Measurements from ENCODE around the gene KSR2. TPM values are rescaled to one million over a fixed set of nuclear protein-coding genes. Genes with fewer than 3 reads are reported as not detected.
"Not testable (repeated sequence)": the region's sequence is repeated elsewhere in the genome, so short reads cannot be mapped to it uniquely, and the experiment has no call there.

The KSR2 gene
- total RNA-seq, 1 experiment from 2014 or later = 1.3 TPM

DNA sequence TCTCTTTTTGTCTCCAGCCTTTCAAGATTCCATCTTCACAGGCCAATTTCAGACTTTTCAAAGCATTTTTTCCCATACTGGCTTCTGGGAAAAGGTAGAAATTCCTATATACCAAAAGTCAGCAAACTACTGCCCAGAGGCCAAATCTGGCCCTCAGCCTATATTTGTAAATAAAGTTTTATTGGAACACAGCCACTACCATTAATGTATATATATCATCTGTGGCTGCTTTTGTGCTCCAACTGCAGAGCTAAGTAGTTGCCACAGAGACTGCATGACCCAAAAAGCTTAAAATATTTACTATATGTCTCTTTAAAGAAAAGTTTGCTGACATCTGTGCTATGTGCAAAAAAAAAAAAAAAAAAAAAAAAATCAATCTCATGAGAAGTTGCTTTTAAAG, 76.3 kb downstream of the KSR2 start:
- no peak overlapping the region for H2BK120ac ChIP-seq (ENCODE audit: low read depth, low read length, poor library complexity, severe bottlenecking)
- no peak overlapping the region for H4K5ac ChIP-seq (ENCODE audit: insufficient read length, low read depth, low read length)
- no peak overlapping the region for H3K14ac ChIP-seq (ENCODE audit: insufficient read depth, low read length)
- Mint-ChIP-seq H3K36me3 (ENCODE audit: insufficient read depth in 1 of 3, low read depth in 3 of 3) (peaks cover 0 to 3% (median 0%) of the 10 kb centered on the region in 3 experiments; a peak in 1 of 7 replicates), H3K4me1 (no peaks in the 10 kb centered on the region), H3K27me3 (ENCODE audit: low read depth) (no peaks in the 10 kb centered on the region; the same call in 1 of the 2 replicates), H3K27ac (no peak overlapping the region), H3K4me3 (no peak overlapping the region; a peak in 1 of 5 replicates), H3K9me3 (peaks cover 0 to 3% of the 10 kb centered on the region in 2 experiments; a peak in 1 of 5 replicates)
- no peaks in the 10 kb centered on the region for H3K23me2 ChIP-seq (ENCODE audit: insufficient read length, low read depth, low read length, poor library complexity, severe bottlenecking)
- no peak overlapping the region for H3K4me2 ChIP-seq (ENCODE audit: insufficient read depth, insufficient read length, low read length)
- H2BK15ac ChIP-seq (ENCODE audit: low read depth, low read length) = no peak overlapping the region
- H3K4ac ChIP-seq (ENCODE audit: low read depth, low read length) = no peak overlapping the region
- TF ChIP-seq, protein P1, sequence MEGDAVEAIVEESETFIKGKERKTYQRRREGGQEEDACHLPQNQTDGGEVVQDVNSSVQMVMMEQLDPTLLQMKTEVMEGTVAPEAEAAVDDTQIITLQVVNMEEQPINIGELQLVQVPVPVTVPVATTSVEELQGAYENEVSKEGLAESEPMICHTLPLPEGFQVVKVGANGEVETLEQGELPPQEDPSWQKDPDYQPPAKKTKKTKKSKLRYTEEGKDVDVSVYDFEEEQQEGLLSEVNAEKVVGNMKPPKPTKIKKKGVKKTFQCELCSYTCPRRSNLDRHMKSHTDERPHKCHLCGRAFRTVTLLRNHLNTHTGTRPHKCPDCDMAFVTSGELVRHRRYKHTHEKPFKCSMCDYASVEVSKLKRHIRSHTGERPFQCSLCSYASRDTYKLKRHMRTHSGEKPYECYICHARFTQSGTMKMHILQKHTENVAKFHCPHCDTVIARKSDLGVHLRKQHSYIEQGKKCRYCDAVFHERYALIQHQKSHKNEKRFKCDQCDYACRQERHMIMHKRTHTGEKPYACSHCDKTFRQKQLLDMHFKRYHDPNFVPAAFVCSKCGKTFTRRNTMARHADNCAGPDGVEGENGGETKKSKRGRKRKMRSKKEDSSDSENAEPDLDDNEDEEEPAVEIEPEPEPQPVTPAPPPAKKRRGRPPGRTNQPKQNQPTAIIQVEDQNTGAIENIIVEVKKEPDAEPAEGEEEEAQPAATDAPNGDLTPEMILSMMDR (conservative IDR thresholded peaks at IDR 0.05) = no peak
- H3K23ac ChIP-seq (ENCODE audit: insufficient read length, low read depth, low read length) = no peak overlapping the region
- no peak overlapping the region for H4K91ac ChIP-seq (ENCODE audit: insufficient read length, low read depth, low read length)
- H4K20me1 ChIP-seq (ENCODE audit: control insufficient read depth, insufficient read depth, insufficient read length) = no peaks in the 10 kb centered on the region
- no peak overlapping the region for H2AFZ ChIP-seq (ENCODE audit: low read length)
- H3T11ph ChIP-seq (ENCODE audit: low read length) = no peak overlapping the region
- no peaks in the 10 kb centered on the region for H3K9me3 ChIP-seq (ENCODE audit: control insufficient read depth, low read depth, low read length)
- no peak for DNase-seq
- no peaks in the 10 kb centered on the region for H3K4me1 ChIP-seq (ENCODE audit: insufficient read depth, low read length)
- no peak overlapping the region for H2AK5ac ChIP-seq (ENCODE audit: insufficient read length, low read length)
- no peak overlapping the region for H3K18ac ChIP-seq (ENCODE audit: insufficient read length, low read depth, low read length)
- H4K8ac ChIP-seq (replicated peaks; ENCODE audit: insufficient read length, low read depth, low read length) = no peak overlapping the region
- no peaks in the 10 kb centered on the region for H3K27me3 ChIP-seq (ENCODE audit: insufficient read depth, low read length)
- H3K56ac ChIP-seq (ENCODE audit: insufficient read length, low read depth, low read length) = no peak overlapping the region
- no peak overlapping the region for H2BK20ac ChIP-seq (ENCODE audit: low read depth, low read length, poor library complexity, severe bottlenecking)
- H2BK12ac ChIP-seq (ENCODE audit: insufficient read length, low read depth, low read length) = no peak overlapping the region
- no peaks in the 10 kb centered on the region for H3K79me2 ChIP-seq (ENCODE audit: insufficient read depth, low read length)
- H3K9ac ChIP-seq (ENCODE audit: extremely low read depth, insufficient read length, low read length) = no peak overlapping the region
- no peaks in the 10 kb centered on the region for H3K79me1 ChIP-seq (ENCODE audit: insufficient read depth, low read depth, low read length, poor library complexity, severe bottlenecking)
- H2BK5ac ChIP-seq (ENCODE audit: insufficient read length, low read length) = no peak overlapping the region
- H3K27ac ChIP-seq (ENCODE audit: insufficient read length, low read depth, low read length) = no peak overlapping the region

DNA sequence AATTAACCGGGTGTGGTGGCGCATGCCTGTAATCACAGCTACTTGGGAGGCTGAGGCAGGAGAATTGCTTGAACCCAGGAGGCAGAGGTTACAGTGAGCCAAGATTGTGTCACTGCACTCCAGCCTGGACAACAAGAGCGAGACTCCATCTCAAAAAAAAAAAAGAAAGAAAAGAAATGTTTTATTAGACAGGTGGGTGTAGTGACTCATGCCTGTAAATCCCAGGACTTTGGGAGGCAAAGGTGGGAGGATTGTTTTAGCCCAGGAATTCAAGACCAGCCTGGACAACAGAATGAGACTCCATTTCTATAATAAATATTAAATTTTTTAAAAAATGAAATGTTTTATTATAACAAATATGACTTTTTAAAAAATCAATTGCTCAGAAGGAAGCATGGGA, 77.5 kb downstream of the KSR2 start:
- H3K79me1 ChIP-seq (ENCODE audit: insufficient read depth, low read depth, low read length, poor library complexity, severe bottlenecking); H3K79me2 ChIP-seq (ENCODE audit: insufficient read depth, low read length); H3K4me1 Mint-ChIP-seq; H3K4me3 Mint-ChIP-seq; H3K4ac ChIP-seq (ENCODE audit: low read depth, low read length); DNase-seq; H3K27ac Mint-ChIP-seq; H3K27me3 ChIP-seq (ENCODE audit: insufficient read depth, low read length); H3K9ac ChIP-seq (ENCODE audit: extremely low read depth, insufficient read length, low read length); H3K23me2 ChIP-seq (ENCODE audit: insufficient read length, low read depth, low read length, poor library complexity, severe bottlenecking); H3K27me3 Mint-ChIP-seq (ENCODE audit: low read depth); H2AK5ac ChIP-seq (ENCODE audit: insufficient read length, low read length); H2AFZ ChIP-seq (ENCODE audit: low read length); H3K27ac ChIP-seq (ENCODE audit: insufficient read length, low read depth, low read length); H2BK5ac ChIP-seq (ENCODE audit: insufficient read length, low read length); H2BK15ac ChIP-seq (ENCODE audit: low read depth, low read length); H2BK20ac ChIP-seq (ENCODE audit: low read depth, low read length, poor library complexity, severe bottlenecking); H4K20me1 ChIP-seq (ENCODE audit: control insufficient read depth, insufficient read depth, insufficient read length); H3K56ac ChIP-seq (ENCODE audit: insufficient read length, low read depth, low read length); H3K9me3 ChIP-seq (ENCODE audit: control insufficient read depth, low read depth, low read length); H3K36me3 Mint-ChIP-seq (ENCODE audit: insufficient read depth in 1 of 3, low read depth in 3 of 3); H4K5ac ChIP-seq (ENCODE audit: insufficient read length, low read depth, low read length); H3K9me3 Mint-ChIP-seq; H2BK120ac ChIP-seq (ENCODE audit: low read depth, low read length, poor library complexity, severe bottlenecking); H3T11ph ChIP-seq (ENCODE audit: low read length); H3K23ac ChIP-seq (ENCODE audit: insufficient read length, low read depth, low read length); H4K8ac ChIP-seq (replicated peaks; ENCODE audit: insufficient read length, low read depth, low read length); H3K18ac ChIP-seq (ENCODE audit: insufficient read length, low read depth, low read length); H4K91ac ChIP-seq (ENCODE audit: insufficient read length, low read depth, low read length); H3K14ac ChIP-seq (ENCODE audit: insufficient read depth, low read length); H3K4me2 ChIP-seq (ENCODE audit: insufficient read depth, insufficient read length, low read length); H3K4me1 ChIP-seq (ENCODE audit: insufficient read depth, low read length); H2BK12ac ChIP-seq (ENCODE audit: insufficient read length, low read depth, low read length): not testable (repeated sequence)
- WGBS (ENCODE audit: extremely low coverage, insufficient read length, low lambda C conversion rate) = no CpG with 5 or more reads among the region's 3 CpGs

Measured in H9 (cell line).